Mesenchymal stem cell (in vitro differentiated cells and primary cell): ENCODE data around the gene SCO2.
A peak's percentile ranks its signal among the peaks of the same experiment; 100 is the strongest.

Experiments used
- DNase-seq: peaks from one replicate; pipeline ENCODE4 v3.0.0-alpha.2; 2013
- H2AFZ ChIP-seq: one replicate; pipeline ENCODE4 v1.6.1; 2013; ENCODE audit warnings: low read depth, mild to moderate bottlenecking, control low read depth, inconsistent platforms, low read length, moderate library complexity
- H2AK5ac ChIP-seq: 2 replicates; pipeline ENCODE4 v1.6.1; 2013; ENCODE audit warnings: low read length, moderate library complexity, mild to moderate bottlenecking, inconsistent platforms; ENCODE audit not compliant: severe bottlenecking
- H2BK120ac ChIP-seq: one replicate; pipeline ENCODE4 v1.6.1; 2013; ENCODE audit warnings: low read depth, mild to moderate bottlenecking, inconsistent platforms, low read length, moderate library complexity
- H2BK12ac ChIP-seq, 2 experiments: one replicate each; pipeline ENCODE4 v1.6.1; 2013; ENCODE audit warnings: inconsistent platforms in 2 of 2, low read length in 2 of 2, mild to moderate bottlenecking in 2 of 2, moderate library complexity in 2 of 2, control low read depth in 1 of 2
- H2BK15ac ChIP-seq: one replicate; pipeline ENCODE4 v1.6.1; 2013; ENCODE audit warnings: mild to moderate bottlenecking, low read depth, inconsistent platforms; ENCODE audit not compliant: poor library complexity, severe bottlenecking
- H2BK5ac ChIP-seq: 2 replicates; pipeline ENCODE4 v1.6.1; 2013; ENCODE audit warnings: low read depth, mild to moderate bottlenecking, low read length, control low read depth, inconsistent platforms; ENCODE audit not compliant: poor library complexity, severe bottlenecking
- H3K14ac ChIP-seq, 2 experiments: one replicate each; pipeline ENCODE4 v1.6.1; 2013; ENCODE audit warnings: inconsistent platforms in 2 of 2, low read length in 2 of 2, control low read depth in 1 of 2, mild to moderate bottlenecking in 1 of 2, moderate library complexity in 1 of 2
- H3K18ac ChIP-seq, 2 experiments: one replicate each; pipeline ENCODE4 v1.6.1; 2013; ENCODE audit warnings: inconsistent platforms in 2 of 2, low read length in 2 of 2, control low read depth in 1 of 2, low read depth in 1 of 2, mild to moderate bottlenecking in 1 of 2
- H3K23ac ChIP-seq, 2 experiments: one replicate each; pipeline ENCODE4 v1.6.1; 2013; ENCODE audit warnings: inconsistent platforms in 2 of 2, low read length in 2 of 2, mild to moderate bottlenecking in 2 of 2, moderate library complexity in 2 of 2, control low read depth in 1 of 2
- H3K27ac ChIP-seq: 2 replicates; pipeline ENCODE4 v1.5.1; 2013; ENCODE audit warnings: mild to moderate bottlenecking, moderate library complexity, low read length, control low read depth, inconsistent platforms; ENCODE audit not compliant: poor library complexity, severe bottlenecking
- H3K27me3 ChIP-seq, 2 experiments: 2 replicates each; pipeline versions ENCODE4 v1.6.1 to v1.7.0; 2013; ENCODE audit warnings: low read length in 2 of 2, mild to moderate bottlenecking in 2 of 2, moderate library complexity in 2 of 2, control low read depth in 1 of 2, inconsistent platforms in 1 of 2; ENCODE audit not compliant: control insufficient read depth in 1 of 2, insufficient read depth in 1 of 2
- H3K36me3 ChIP-seq, 2 experiments: 2 replicates each; pipeline versions ENCODE4 v1.6.1 to v1.7.0; 2013; ENCODE audit warnings: low read length in 2 of 2, control low read depth in 1 of 2, inconsistent platforms in 1 of 2, low read depth in 1 of 2, mild to moderate bottlenecking in 1 of 2; ENCODE audit not compliant: insufficient read depth in 2 of 2, control insufficient read depth in 1 of 2
- H3K4ac ChIP-seq, 2 experiments: one replicate each; pipeline ENCODE4 v1.6.1; 2013; ENCODE audit warnings: inconsistent platforms in 2 of 2, low read length in 2 of 2, mild to moderate bottlenecking in 2 of 2, moderate library complexity in 2 of 2, control low read depth in 1 of 2, low read depth in 1 of 2
- H3K4me1 ChIP-seq: 2 replicates; pipeline ENCODE4 v1.6.1; 2013; ENCODE audit warnings: low read depth, low read length, control low read depth; ENCODE audit not compliant: control insufficient read depth, insufficient read depth
- H3K4me2 ChIP-seq: 2 replicates; pipeline ENCODE4 v1.6.1; 2013; ENCODE audit warnings: low read length, mild to moderate bottlenecking, inconsistent platforms; ENCODE audit not compliant: poor library complexity, severe bottlenecking
- H3K4me3 ChIP-seq, 2 experiments: 2 replicates each; pipeline versions ENCODE4 v1.5.1 to v1.7.0; 2013; ENCODE audit warnings: low read length in 2 of 2, mild to moderate bottlenecking in 2 of 2, control low read depth in 1 of 2, low read depth in 1 of 2; ENCODE audit not compliant: insufficient read depth in 1 of 2
- H3K79me1 ChIP-seq: replicated peaks from 2 replicates; pipeline ENCODE4 v1.6.1; 2013; ENCODE audit warnings: mild to moderate bottlenecking, control low read depth, low read length, inconsistent platforms; ENCODE audit not compliant: poor library complexity, severe bottlenecking
- H3K9ac ChIP-seq: 2 replicates; pipeline ENCODE4 v1.7.0; 2013; ENCODE audit warnings: mild to moderate bottlenecking, low read length, moderate library complexity
- H3K9me3 ChIP-seq: 2 replicates; pipeline ENCODE4 v1.7.0; 2013; ENCODE audit warnings: mild to moderate bottlenecking, low read length; ENCODE audit not compliant: control insufficient read depth
- H4K8ac ChIP-seq: one replicate; pipeline ENCODE4 v1.6.1; 2013; ENCODE audit warnings: inconsistent platforms, mild to moderate bottlenecking, low read length, moderate library complexity
- H4K91ac ChIP-seq: one replicate; pipeline ENCODE4 v1.6.1; 2013; ENCODE audit warnings: mild to moderate bottlenecking, low read length, inconsistent platforms
- WGBS: methylation state at CpG from one replicate; pipeline ENCODE4 v1.1.7; 2013; ENCODE audit warnings: mixed read lengths; 5-methylcytosine and 5-hydroxymethylcytosine counted together

Gene SCO2

DNA sequence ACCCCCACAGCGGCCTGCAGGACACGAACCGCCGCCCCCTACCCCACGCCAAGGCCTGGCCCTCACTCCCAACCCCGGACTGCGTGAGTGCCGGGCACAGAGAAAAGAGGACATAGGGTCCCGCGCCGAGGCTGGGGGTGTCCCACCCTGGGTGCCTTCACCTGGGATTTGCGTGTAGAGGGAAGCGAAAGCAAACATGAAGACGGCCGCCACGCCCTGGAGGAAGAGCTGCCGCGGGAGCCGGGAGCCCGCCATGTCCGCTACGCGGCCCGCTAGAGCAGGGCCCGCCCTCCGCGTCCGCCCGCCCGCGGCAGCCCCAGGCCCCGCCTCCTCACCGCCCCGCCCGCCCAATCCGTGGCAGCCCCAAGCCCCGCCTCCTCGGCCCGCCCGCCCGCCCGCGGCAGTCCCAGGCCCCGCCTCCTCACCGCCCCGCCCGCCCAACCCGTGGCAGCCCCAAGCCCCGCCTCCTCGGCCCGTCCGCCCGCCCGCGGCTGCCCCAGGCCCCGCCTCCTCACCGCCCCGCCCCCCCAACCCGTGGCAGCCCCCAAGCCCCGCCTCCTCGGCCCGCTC lies 17.9 kb downstream of the SCO2 start, which contains the start of gene LMF2:
Gene LMF2, minus strand, starts transcription at position 282 of the 570 bp plus-strand sequence. Its CDS starts 27 bp downstream, at position 255.
- Histone ChIP-seq H2BK120ac (no peak within 1 kb of the TSS), H3K27ac (peak within 1 kb of the TSS; percentile 60), H3K9me3 (no peaks in the 10 kb centered on the region), H4K8ac (peak within 1 kb of the TSS; percentile 97), H3K4me3 (peak within 1 kb of the TSS; percentile 99 to 100), H3K4me2 (peak within 1 kb of the TSS; percentile 64), H3K27me3 (no peaks in the 10 kb centered on the region), H2AFZ (peak within 1 kb of the TSS; percentile 55), H3K18ac (peak within 1 kb of the TSS; percentile 97), H3K4me1 (peaks cover 12% of the 10 kb centered on the region), H3K36me3 (peaks cover 29 to 37% of the 10 kb centered on the region in 2 experiments), H3K9ac (peak within 1 kb of the TSS; percentile 97), H2BK12ac (no peak within 1 kb of the TSS), H2BK5ac (no peak within 1 kb of the TSS), H3K4ac (peak within 1 kb of the TSS; percentile 41 to 80), H3K23ac (peak within 1 kb of the TSS in 1 of 2 experiments; percentile 46), H2AK5ac (no peak within 1 kb of the TSS), H3K79me1 (peaks cover 29% of the 10 kb centered on the region), H4K91ac (peak within 1 kb of the TSS; percentile 95), H3K14ac (peak within 1 kb of the TSS in 1 of 2 experiments; percentile 92), H2BK15ac (peak within 1 kb of the TSS; percentile 80)
- DNase-seq = peak; percentile 79
- WGBS = 0% methylated on average over 9 of the region's 62 CpGs

DNA sequence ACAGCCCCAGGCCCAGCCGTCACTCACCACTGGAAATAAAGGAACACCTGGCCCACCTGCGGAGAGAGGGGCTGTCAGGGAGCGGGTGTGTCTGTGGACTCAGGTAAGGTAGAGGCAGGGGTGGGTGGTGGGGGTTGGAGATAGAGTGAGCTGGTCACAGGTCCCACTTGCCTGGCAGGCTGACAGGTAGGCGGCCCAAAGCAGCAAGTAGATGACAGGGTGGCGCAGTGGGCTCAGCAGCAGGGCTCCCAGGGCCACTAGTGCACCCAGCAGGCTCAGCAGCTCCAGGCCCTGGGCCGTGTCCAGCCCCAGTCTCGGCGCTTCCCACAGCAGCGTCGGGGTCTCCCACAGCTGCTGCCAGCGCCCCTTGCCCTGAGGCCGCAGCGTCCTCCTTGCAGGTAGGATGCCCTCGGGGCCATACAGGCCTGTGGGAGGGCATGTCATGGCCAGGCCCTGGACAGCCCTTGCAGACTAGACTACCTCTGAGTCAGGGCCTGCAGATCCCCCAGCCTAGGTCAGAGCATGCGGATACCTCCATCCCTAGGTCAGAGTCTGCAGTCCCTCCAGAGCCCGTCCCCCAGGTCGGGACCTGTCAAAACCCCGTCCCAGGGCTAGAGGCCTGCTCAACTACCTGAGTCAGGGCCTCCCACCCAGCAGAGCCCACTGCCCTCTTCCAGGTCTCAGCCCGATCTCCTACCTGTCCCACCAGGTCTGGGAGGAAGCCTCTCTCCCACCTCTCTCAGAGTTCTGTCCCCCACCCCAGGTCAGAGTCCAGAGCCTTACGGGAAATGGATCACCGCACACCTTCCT lies 18.6 kb downstream of the SCO2 start:
- H2BK120ac ChIP-seq = no peak overlapping the region
- H3K27ac ChIP-seq = peak overlapping the region; percentile 60
- 31% methylated on average over 21 of the region's 21 CpGs for WGBS
- H3K23ac ChIP-seq = peak overlapping the region in 1 of 2 experiments; percentile 46
- no peak overlapping the region for H2BK5ac ChIP-seq
- peak overlapping the region; percentile 79 to 97 for H3K18ac ChIP-seq
- DNase-seq = peak; percentile 25
- no peak overlapping the region for H2BK12ac ChIP-seq
- H3K27me3 ChIP-seq = no peaks in the 10 kb centered on the region
- no peaks in the 10 kb centered on the region for H3K9me3 ChIP-seq
- H3K9ac ChIP-seq = peak overlapping the region; percentile 97
- H4K91ac ChIP-seq = peak overlapping the region; percentile 36
- H3K4me2 ChIP-seq = peak overlapping the region; percentile 64
- peak overlapping the region in 1 of 2 experiments; percentile 92 for H3K14ac ChIP-seq
- peaks cover 32 to 42% of the 10 kb centered on the region in 2 experiments for H3K36me3 ChIP-seq
- peak overlapping the region; percentile 41 to 80 for H3K4ac ChIP-seq
- peak overlapping the region; percentile 55 for H2AFZ ChIP-seq
- H2BK15ac ChIP-seq = no peak overlapping the region
- peak overlapping the region; percentile 82 to 100 for H3K4me3 ChIP-seq
- peak overlapping the region; percentile 91 for H4K8ac ChIP-seq
- H3K4me1 ChIP-seq = peaks cover 12% of the 10 kb centered on the region
- H2AK5ac ChIP-seq = no peak overlapping the region
- peaks cover 26% of the 10 kb centered on the region for H3K79me1 ChIP-seq

DNA sequence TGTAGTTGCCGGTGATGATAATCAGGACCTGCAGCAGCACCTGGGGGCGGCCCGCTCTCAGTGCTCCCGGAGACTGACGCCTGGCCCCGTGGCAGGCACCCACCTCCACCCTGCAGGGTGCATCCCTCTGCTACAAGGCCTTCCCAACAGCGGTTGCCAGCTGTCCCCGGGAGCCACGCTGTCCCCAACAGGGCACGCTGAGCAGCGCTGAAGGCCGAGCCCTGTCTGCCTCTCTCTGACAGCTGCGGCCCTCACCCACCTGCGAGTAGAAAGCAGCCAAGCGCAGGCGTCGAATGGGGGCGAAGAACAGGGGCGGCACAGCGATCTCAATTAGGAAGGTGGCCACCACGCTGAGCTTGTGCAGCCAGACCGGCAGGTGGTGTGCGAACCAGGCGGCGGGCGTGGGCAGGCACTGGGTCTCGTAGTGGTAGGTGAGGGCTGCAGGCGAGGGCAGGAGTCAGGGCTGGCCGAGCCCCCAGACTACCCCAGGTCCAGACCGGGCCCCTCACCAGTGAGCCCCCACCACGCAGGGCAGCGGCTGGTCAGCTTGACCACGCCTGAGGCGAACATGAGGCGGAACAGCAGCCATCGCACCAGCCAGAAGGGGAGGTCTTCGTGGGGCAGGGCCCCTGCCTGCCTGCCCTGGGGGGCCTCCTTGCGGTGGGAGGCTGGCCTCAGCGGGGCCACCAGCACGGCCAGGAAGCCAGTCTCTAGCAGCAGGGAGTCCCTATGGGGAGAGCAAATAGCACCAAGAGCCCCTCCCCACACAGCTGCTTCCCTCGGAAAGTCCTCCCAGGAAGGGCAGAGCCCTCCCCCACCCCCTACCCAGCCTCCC lies 19.4 kb downstream of the SCO2 start:
- Histone ChIP-seq H3K4me2 (peak overlapping the region; percentile 64), H2BK15ac (no peak overlapping the region), H3K14ac (no peak overlapping the region), H3K9me3 (no peaks in the 10 kb centered on the region), H3K79me1 (peaks cover 26% of the 10 kb centered on the region), H2BK12ac (no peak overlapping the region), H3K27ac (no peak overlapping the region), H3K36me3 (peaks cover 32 to 45% of the 10 kb centered on the region in 2 experiments), H3K4ac (peak overlapping the region in 1 of 2 experiments; percentile 46), H2AK5ac (no peak overlapping the region), H3K18ac (no peak overlapping the region), H2AFZ (no peak overlapping the region), H3K27me3 (no peaks in the 10 kb centered on the region), H3K4me1 (peaks cover 12% of the 10 kb centered on the region), H3K4me3 (peak overlapping the region; percentile 82 to 100), H4K91ac (peak overlapping the region; percentile 70), H2BK120ac (no peak overlapping the region), H3K9ac (peak overlapping the region; percentile 97), H3K23ac (no peak overlapping the region), H4K8ac (peak overlapping the region; percentile 12), H2BK5ac (no peak overlapping the region)
- DNase-seq = no peak
- 92% methylated on average over 41 of the region's 41 CpGs for WGBS
